Panc1 (cell line): ENCODE measurements around the gene PRKCB. TPM values are rescaled to one million over a fixed set of nuclear protein-coding genes. Genes with fewer than 3 reads are reported as not detected.

ENCODE experiments used
- ATAC-seq: fragments of 200-7000 bp; cut with Tn5 transposase; 2 replicates; pipeline ENCODE4 v1.9.1; 2020; ENCODE audit warnings: mild to moderate bottlenecking, moderate library complexity
- BruUV-seq: library from RNA; stranded (reverse); fragments of 400-500 nt; replicated peaks from 2 replicates; lab custom pipeline; 2021; lab: Mats Ljungman, UMichigan
- CTCF ChIA-PET: fragments of 300-600 bp; sonication (Branson Sonifier 250); formaldehyde crosslinking; loops from one replicate; lab custom pipeline; 2022; ENCODE audit warnings: antibody characterized with exemption; lab: Charles Lee
- POLR2A ChIA-PET: fragments of 300-600 bp; sonication (Branson Sonifier 250); formaldehyde crosslinking; loops from one replicate; lab custom pipeline; 2022; ENCODE audit warnings: antibody characterized with exemption; lab: Charles Lee
- DNase-seq: peaks from one replicate; pipeline ENCODE4 v3.0.0-alpha.2; 2010; ENCODE audit warnings: low read depth, low spot score
- H3K27ac ChIP-seq: 2 replicates; pipeline ENCODE4 v1.5.1; 2011; ENCODE audit warnings: mild to moderate bottlenecking, low read length, inconsistent platforms
- H3K27me3 ChIP-seq: fragments of 200-500 bp; sonication (Bioruptor generic); 2 replicates; pipeline ENCODE4 v1.6.0; 2014; ENCODE audit warnings: low read length, inconsistent platforms; ENCODE audit not compliant: control insufficient read depth, insufficient read depth
- H3K36me3 ChIP-seq: fragments of 200-500 bp; sonication (Bioruptor generic); 2 replicates; pipeline ENCODE4 v1.5.1; 2014; ENCODE audit warnings: inconsistent platforms, mild to moderate bottlenecking, low read length, moderate library complexity; ENCODE audit not compliant: control insufficient read depth, insufficient read depth
- H3K4me1 ChIP-seq: 2 replicates; pipeline ENCODE4 v1.5.1; 2011; ENCODE audit warnings: inconsistent platforms, mild to moderate bottlenecking, low read length, moderate library complexity; ENCODE audit not compliant: control insufficient read depth, insufficient read depth
- H3K4me3 ChIP-seq, 2 experiments: 2 replicates each; pipeline ENCODE4 v1.5.1; 2011 to 2012; ENCODE audit warnings: low read depth in 2 of 2, low read length in 2 of 2, mild to moderate bottlenecking in 2 of 2, inconsistent platforms in 1 of 2, moderate library complexity in 1 of 2
- H3K9me3 ChIP-seq: fragments of 200-500 bp; sonication (Bioruptor generic); 2 replicates; pipeline ENCODE4 v1.5.1; 2014; ENCODE audit warnings: low read depth, mild to moderate bottlenecking, inconsistent platforms, low read length, moderate library complexity; ENCODE audit not compliant: control insufficient read depth, insufficient read depth
- CTCF ChIP-seq: fragments of 450-650 bp; IDR thresholded peaks from 2 replicates; pipeline ENCODE4 v1.5.1; 2017; ENCODE audit warnings: mild to moderate bottlenecking
- POLR2AphosphoS5 ChIP-seq: IDR thresholded peaks from 2 replicates; pipeline ENCODE4 v1.6.1; 2012; ENCODE audit warnings: mild to moderate bottlenecking, low read depth, low read length, moderate library complexity
- SIN3A ChIP-seq: IDR thresholded peaks from 2 replicates; pipeline ENCODE4 v1.6.1; 2012; ENCODE audit warnings: low read depth, mild to moderate bottlenecking, low read length, moderate library complexity, borderline replicate concordance; ENCODE audit not compliant: insufficient read depth
- TCF7L2 ChIP-seq: IDR thresholded peaks from 2 replicates; pipeline ENCODE4 v1.6.1; 2011; ENCODE audit warnings: mild to moderate bottlenecking, low read depth, low read length, inconsistent platforms
- in situ Hi-C: cut with HindIII; loops from 2 replicates; pipeline ENCODE4 v1.10.0; 2016; ENCODE audit warnings: low sequenced_read_pairs, low pct_unique_long_range_greater_than_20kb
- intact Hi-C: fragments of 100-400 bp; cut with micrococcal nuclease; formaldehyde crosslinking; loops from one replicate; pipeline ENCODE4 v1.10.0; 2022; ENCODE audit not compliant: unreplicated experiment
- total RNA-seq: library from RNA; stranded (reverse); gene quantifications from one replicate; pipeline ENCODE4 v1.2.1, GENCODE V29; 2021; ENCODE audit not compliant: unreplicated experiment
- TF ChIP-seq, protein P1 (sequence below), 2 experiments: IDR thresholded peaks; 2 replicates each; pipeline ENCODE4 v1.6.1; 2011 to 2012; ENCODE audit warnings: low read depth in 2 of 2, control low read depth in 1 of 2, low read length in 1 of 2, mild to moderate bottlenecking in 1 of 2, moderate library complexity in 1 of 2; ENCODE audit not compliant: insufficient read depth in 1 of 2

PRKCB gene
- total RNA-seq, 1 experiment from 2014 or later = 0.41 TPM

DNA sequence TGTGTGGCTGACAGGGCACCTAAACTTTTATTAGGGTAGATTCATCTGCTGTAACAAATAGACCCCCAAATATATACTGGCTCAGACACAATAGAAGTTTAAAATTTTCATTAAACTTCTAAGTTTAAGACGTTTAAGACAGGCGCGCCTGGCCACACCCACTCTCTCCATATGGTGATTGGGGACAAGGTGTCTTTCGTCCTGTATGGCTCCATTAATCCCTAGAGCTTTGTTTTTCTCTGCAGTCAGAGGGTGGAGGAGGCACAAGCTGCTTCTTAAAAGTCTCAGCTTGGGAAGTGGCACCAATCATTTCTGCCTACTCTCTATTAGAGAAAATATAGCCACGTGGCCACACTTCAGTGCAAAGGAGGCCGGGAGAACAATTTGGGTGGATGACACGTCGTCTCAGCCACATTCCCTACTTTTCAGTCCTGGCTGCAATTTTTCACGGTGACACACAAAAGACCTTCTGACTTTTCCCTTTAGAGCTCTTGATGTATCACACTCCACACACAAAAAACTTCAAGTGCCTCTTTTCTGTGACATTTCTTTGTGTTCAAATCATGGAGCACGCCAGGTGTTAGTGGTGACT, 294.8 kb downstream of the PRKCB start:
- TF ChIP-seq TCF7L2 = no peak
- no peak for TF ChIP-seq SIN3A
- TF ChIP-seq, protein P1, sequence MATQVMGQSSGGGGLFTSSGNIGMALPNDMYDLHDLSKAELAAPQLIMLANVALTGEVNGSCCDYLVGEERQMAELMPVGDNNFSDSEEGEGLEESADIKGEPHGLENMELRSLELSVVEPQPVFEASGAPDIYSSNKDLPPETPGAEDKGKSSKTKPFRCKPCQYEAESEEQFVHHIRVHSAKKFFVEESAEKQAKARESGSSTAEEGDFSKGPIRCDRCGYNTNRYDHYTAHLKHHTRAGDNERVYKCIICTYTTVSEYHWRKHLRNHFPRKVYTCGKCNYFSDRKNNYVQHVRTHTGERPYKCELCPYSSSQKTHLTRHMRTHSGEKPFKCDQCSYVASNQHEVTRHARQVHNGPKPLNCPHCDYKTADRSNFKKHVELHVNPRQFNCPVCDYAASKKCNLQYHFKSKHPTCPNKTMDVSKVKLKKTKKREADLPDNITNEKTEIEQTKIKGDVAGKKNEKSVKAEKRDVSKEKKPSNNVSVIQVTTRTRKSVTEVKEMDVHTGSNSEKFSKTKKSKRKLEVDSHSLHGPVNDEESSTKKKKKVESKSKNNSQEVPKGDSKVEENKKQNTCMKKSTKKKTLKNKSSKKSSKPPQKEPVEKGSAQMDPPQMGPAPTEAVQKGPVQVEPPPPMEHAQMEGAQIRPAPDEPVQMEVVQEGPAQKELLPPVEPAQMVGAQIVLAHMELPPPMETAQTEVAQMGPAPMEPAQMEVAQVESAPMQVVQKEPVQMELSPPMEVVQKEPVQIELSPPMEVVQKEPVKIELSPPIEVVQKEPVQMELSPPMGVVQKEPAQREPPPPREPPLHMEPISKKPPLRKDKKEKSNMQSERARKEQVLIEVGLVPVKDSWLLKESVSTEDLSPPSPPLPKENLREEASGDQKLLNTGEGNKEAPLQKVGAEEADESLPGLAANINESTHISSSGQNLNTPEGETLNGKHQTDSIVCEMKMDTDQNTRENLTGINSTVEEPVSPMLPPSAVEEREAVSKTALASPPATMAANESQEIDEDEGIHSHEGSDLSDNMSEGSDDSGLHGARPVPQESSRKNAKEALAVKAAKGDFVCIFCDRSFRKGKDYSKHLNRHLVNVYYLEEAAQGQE (IDR thresholded peaks at IDR 0.05; ENCODE audit: insufficient read depth in 1 of 2, low read depth in 2 of 2, low read length in 1 of 2) = no peak
- TF ChIP-seq CTCF = no peak
- TF ChIP-seq POLR2AphosphoS5 = no peak
- Histone ChIP-seq H3K36me3 (no peaks in the 10 kb centered on the region), H3K4me3 (no peak overlapping the region), H3K9me3 (no peaks in the 10 kb centered on the region), H3K27ac (no peak overlapping the region), H3K4me1 (no peaks in the 10 kb centered on the region), H3K27me3 (peaks cover 10% of the 10 kb centered on the region)
- DNase-seq = no peak
- intact Hi-C loops = no loop called here
- ChIA-PET CTCF (interaction anchor here (0.6 kb wide), 1 partner anchor 122 kb away, joined by 11 read pairs; no protein-coding TSS in a partner anchor), POLR2A (no interaction called here)
- in situ Hi-C loops = no loop called here
- ATAC-seq = no peak
- BruUV-seq = no TSS peak

GRCh38 chr16:24131294-24131693, 295.5 kb downstream of the PRKCB start:
- Histone ChIP-seq H3K36me3 (no peaks in the 10 kb centered on the region), H3K27me3 (peaks cover 10% of the 10 kb centered on the region), H3K27ac (no peak overlapping the region), H3K4me3 (no peak overlapping the region), H3K9me3 (no peaks in the 10 kb centered on the region), H3K4me1 (no peaks in the 10 kb centered on the region)
- ChIA-PET CTCF (no interaction called here), POLR2A (no interaction called here)
- intact Hi-C loops (no loop called here), in situ Hi-C loops (no loop called here)
- TF ChIP-seq POLR2AphosphoS5 (no peak), TCF7L2 (no peak), CTCF (no peak), SIN3A (no peak)
- TF ChIP-seq, protein P1 (IDR thresholded peaks at IDR 0.05; ENCODE audit: insufficient read depth in 1 of 2, low read depth in 2 of 2, low read length in 1 of 2) = no peak
- no peak for ATAC-seq
- no peak for DNase-seq
- BruUV-seq = no TSS peak
